ENCODE results near the gene ATXN10. TPM values are rescaled to one million over a fixed set of nuclear protein-coding genes. Genes with fewer than 3 reads are reported as not detected.

Gene ATXN10
- total RNA-seq, 1 experiment from 2014 or later, result 135 TPM

GRCh38 chr22:45893516-45893915, 221.9 kb downstream of the ATXN10 start:
- DNase-seq (ENCODE audit: low read depth, low spot score), result no peak
- no peaks in the 10 kb centered on the region for H3K27me3 ChIP-seq (ENCODE audit: insufficient read depth, low read length)
- POLR2A ChIA-PET, result no interaction called here
- H3K4me1 ChIP-seq (ENCODE audit: control insufficient read depth in 1 of 2, insufficient read depth in 2 of 2, low read length in 2 of 2), result peaks cover 7 to 8% of the 10 kb centered on the region in 2 experiments; a peak in 3 of 4 replicates
- H4K20me1 ChIP-seq (ENCODE audit: insufficient read depth), result no peaks in the 10 kb centered on the region
- no peaks in the 10 kb centered on the region for H3K9me2 ChIP-seq (ENCODE audit: insufficient read depth)
- no peak overlapping the region for H2AFZ ChIP-seq (ENCODE audit: low read depth, low read length, poor library complexity, severe bottlenecking)
- RAD21 ChIA-PET (ENCODE audit: low non-redundant PET in 1 of 2, low total read pairs in 2 of 2, uncharacterized antibody in 2 of 2, unreplicated experiment in 2 of 2), result no interaction called here
- H3K36me3 ChIP-seq (ENCODE audit: control insufficient read depth in 1 of 2, insufficient read depth in 2 of 2, low read length in 2 of 2), result no peaks in the 10 kb centered on the region
- intact Hi-C loops (cut with micrococcal nuclease), result no loop called here
- no peak for ATAC-seq
- H3K4me2 ChIP-seq (ENCODE audit: low read length), result no peak overlapping the region
- H3K27ac ChIP-seq (ENCODE audit: low read depth, low read length), result no peak overlapping the region
- no peak overlapping the region for H3K9ac ChIP-seq (ENCODE audit: low read length)
- H3K79me2 ChIP-seq (ENCODE audit: insufficient read depth, low read length), result no peaks in the 10 kb centered on the region
- CTCF ChIA-PET, result no interaction called here
- no TSS peak for BruUV-seq (replicated peaks)
- no peak overlapping the region for H3K4me3 ChIP-seq (replicated peaks in 1 of 2; ENCODE audit: low read depth in 1 of 2, low read length in 2 of 2)
- TF ChIP-seq ZNF274 (IDR thresholded peaks at IDR 0.05; ENCODE audit: low read depth, low read length), result no peak
- H3K9me3 ChIP-seq (ENCODE audit: control insufficient read depth in 1 of 2, insufficient read depth in 1 of 2, low read depth in 1 of 2, low read length in 2 of 2), result no peaks in the 10 kb centered on the region

Small RNAs within 50 kb of the gene (microRNA-seq; reads per million reads assigned to microRNA genes)
- 2.0 reads per million for gene MIR4762 (ENCODE audit: borderline number of aligned reads)

Other genes with a start within 250 kb of the ATXN10 start
- 23.4 TPM for gene FBLN1, start 169.0 kb upstream of the ATXN10 start, total RNA-seq (2021; ENCODE audit: unreplicated experiment)